Measurements from ENCODE around the gene RHBDL3. TPM values are rescaled to one million over a fixed set of nuclear protein-coding genes. Genes with fewer than 3 reads are reported as not detected.

The RHBDL3 gene
- total and polyA plus RNA-seq, 2 donors (not counting 3 experiments of a cell fraction or from before 2014, with no cell fraction given): 0.11 to 0.20 TPM

DNA sequence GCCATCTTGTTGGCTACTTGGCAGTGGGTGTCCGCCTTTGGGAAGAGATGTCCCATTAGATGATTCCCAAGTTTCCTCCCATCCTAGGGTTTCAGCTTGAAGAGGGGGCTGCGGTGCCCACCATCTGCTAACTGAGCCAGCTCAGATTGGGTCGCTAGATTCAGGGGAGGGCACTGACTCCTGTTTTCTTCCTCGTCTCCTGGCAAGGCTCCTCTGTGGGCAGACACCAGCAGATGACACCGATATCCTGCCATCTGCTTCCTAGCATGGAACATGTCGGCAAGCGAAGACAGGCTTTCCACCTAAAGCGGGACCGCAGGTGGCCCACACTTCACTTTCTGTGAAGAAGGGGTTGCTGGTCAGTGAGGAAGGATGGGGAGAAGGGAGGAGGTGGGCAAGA is 49.0 kb downstream of the RHBDL3 start:
- no peak for TF ChIP-seq MYC (IDR thresholded peaks at IDR 0.05; ENCODE audit: low read depth, low read length)
- dilution Hi-C loops (cut with MboI; ENCODE audit: extremely low pct_ligation_motif_present, low sequenced_read_pairs): no loop called here
- H3K4me1 ChIP-seq (ENCODE audit: control insufficient read depth, extremely low read depth, insufficient read depth, low read length): no peaks in the 10 kb centered on the region
- H4K20me1 ChIP-seq (replicated peaks; ENCODE audit: control insufficient read depth, extremely low read depth, insufficient read depth, low read length): no peaks in the 10 kb centered on the region
- no TSS peak for BruUV-seq (replicated peaks)
- no peak overlapping the region for H3K27ac ChIP-seq (ENCODE audit: insufficient read depth, low read depth, low read length)
- no peak for DNase-seq (ENCODE audit: low read depth, low spot score)
- no peak for FAIRE-seq
- no peaks in the 10 kb centered on the region for H3K9me1 ChIP-seq (replicated peaks; ENCODE audit: control insufficient read depth, extremely low read depth, insufficient read depth, low read length)
- no peaks in the 10 kb centered on the region for H3K79me2 ChIP-seq (ENCODE audit: control insufficient read depth, insufficient read depth, low read length)
- H3K9ac ChIP-seq (replicated peaks; ENCODE audit: extremely low read depth, insufficient read depth, low read length): no peak overlapping the region
- H3K27me3 ChIP-seq (ENCODE audit: control insufficient read depth in 2 of 2, insufficient read depth in 2 of 2, low read length in 2 of 2): peaks cover 9 to 13% of the 10 kb centered on the region in 2 experiments
- intact Hi-C loops (cut with micrococcal nuclease): loop anchor here (10.0 kb wide), 1 partner anchor 310 kb away; the partner anchor contains the start of gene LRRC37B
- CTCF ChIA-PET: interaction anchor here (4.9 kb wide), 1 partner anchor 61 kb away, joined by 94 read pairs; no protein-coding TSS in a partner anchor
- no peak overlapping the region for H3K4me3 ChIP-seq (replicated peaks in 1 of 3; ENCODE audit: insufficient read depth in 1 of 3, low read depth in 1 of 3, low read length in 3 of 3)
- POLR2A ChIA-PET: no interaction called here
- H3K9me3 ChIP-seq (replicated peaks; ENCODE audit: control insufficient read depth, insufficient read depth, low read length): no peaks in the 10 kb centered on the region
- H3K4me2 ChIP-seq (ENCODE audit: insufficient read depth, low read length): no peak overlapping the region
- no peaks in the 10 kb centered on the region for H3K36me3 ChIP-seq (ENCODE audit: control insufficient read depth in 2 of 2, extremely low read depth in 1 of 2, insufficient read depth in 2 of 2, low read length in 2 of 2)
- no peak overlapping the region for H2AFZ ChIP-seq (ENCODE audit: low read depth, low read length)

GRCh38 chr17:32315171-32315570 is 49.5 kb downstream of the RHBDL3 start:
- no peak for DNase-seq (ENCODE audit: low read depth, low spot score)
- Histone ChIP-seq H3K4me2 (ENCODE audit: insufficient read depth, low read length) (no peak overlapping the region), H3K27ac (ENCODE audit: insufficient read depth, low read depth, low read length) (no peak overlapping the region), H3K27me3 (ENCODE audit: control insufficient read depth in 2 of 2, insufficient read depth in 2 of 2, low read length in 2 of 2) (peaks cover 9 to 13% of the 10 kb centered on the region in 2 experiments), H3K4me1 (ENCODE audit: control insufficient read depth, extremely low read depth, insufficient read depth, low read length) (no peaks in the 10 kb centered on the region), H4K20me1 (replicated peaks; ENCODE audit: control insufficient read depth, extremely low read depth, insufficient read depth, low read length) (no peaks in the 10 kb centered on the region), H3K79me2 (ENCODE audit: control insufficient read depth, insufficient read depth, low read length) (no peaks in the 10 kb centered on the region), H3K4me3 (replicated peaks in 1 of 3; ENCODE audit: insufficient read depth in 1 of 3, low read depth in 1 of 3, low read length in 3 of 3) (no peak overlapping the region), H2AFZ (ENCODE audit: low read depth, low read length) (no peak overlapping the region), H3K9ac (replicated peaks; ENCODE audit: extremely low read depth, insufficient read depth, low read length) (no peak overlapping the region), H3K36me3 (ENCODE audit: control insufficient read depth in 2 of 2, extremely low read depth in 1 of 2, insufficient read depth in 2 of 2, low read length in 2 of 2) (no peaks in the 10 kb centered on the region), H3K9me3 (replicated peaks; ENCODE audit: control insufficient read depth, insufficient read depth, low read length) (no peaks in the 10 kb centered on the region), H3K9me1 (replicated peaks; ENCODE audit: control insufficient read depth, extremely low read depth, insufficient read depth, low read length) (no peaks in the 10 kb centered on the region)
- BruUV-seq (replicated peaks): no TSS peak
- dilution Hi-C loops (cut with MboI; ENCODE audit: extremely low pct_ligation_motif_present, low sequenced_read_pairs) (no loop called here), intact Hi-C loops (cut with micrococcal nuclease) (loop anchor here (10.0 kb wide), 1 partner anchor 310 kb away; the partner anchor contains the start of gene LRRC37B)
- TF ChIP-seq POLR2AphosphoS5 (IDR thresholded peaks at IDR 0.05; ENCODE audit: insufficient read depth, low read depth, low read length): no peak
- TF ChIP-seq EZH2 (IDR thresholded peaks at IDR 0.05; ENCODE audit: borderline replicate concordance, low read depth, low read length, severe bottlenecking): no peak
- TF ChIP-seq GATA2 (IDR thresholded peaks at IDR 0.05; ENCODE audit: insufficient read depth, insufficient read length, low read depth, low read length): no peak
- TF ChIP-seq JUN (IDR thresholded peaks at IDR 0.05; ENCODE audit: borderline replicate concordance, insufficient read depth, insufficient read length, low read depth): no peak
- TF ChIP-seq MYC (IDR thresholded peaks at IDR 0.05; ENCODE audit: low read depth, low read length): no peak
- no peak for TF ChIP-seq FOS (IDR thresholded peaks at IDR 0.05; ENCODE audit: borderline replicate concordance, insufficient read depth, low read length)
- TF ChIP-seq POLR2A (IDR thresholded peaks at IDR 0.05; ENCODE audit: low read depth, low read length): no peak
- TF ChIP-seq, protein P1, sequence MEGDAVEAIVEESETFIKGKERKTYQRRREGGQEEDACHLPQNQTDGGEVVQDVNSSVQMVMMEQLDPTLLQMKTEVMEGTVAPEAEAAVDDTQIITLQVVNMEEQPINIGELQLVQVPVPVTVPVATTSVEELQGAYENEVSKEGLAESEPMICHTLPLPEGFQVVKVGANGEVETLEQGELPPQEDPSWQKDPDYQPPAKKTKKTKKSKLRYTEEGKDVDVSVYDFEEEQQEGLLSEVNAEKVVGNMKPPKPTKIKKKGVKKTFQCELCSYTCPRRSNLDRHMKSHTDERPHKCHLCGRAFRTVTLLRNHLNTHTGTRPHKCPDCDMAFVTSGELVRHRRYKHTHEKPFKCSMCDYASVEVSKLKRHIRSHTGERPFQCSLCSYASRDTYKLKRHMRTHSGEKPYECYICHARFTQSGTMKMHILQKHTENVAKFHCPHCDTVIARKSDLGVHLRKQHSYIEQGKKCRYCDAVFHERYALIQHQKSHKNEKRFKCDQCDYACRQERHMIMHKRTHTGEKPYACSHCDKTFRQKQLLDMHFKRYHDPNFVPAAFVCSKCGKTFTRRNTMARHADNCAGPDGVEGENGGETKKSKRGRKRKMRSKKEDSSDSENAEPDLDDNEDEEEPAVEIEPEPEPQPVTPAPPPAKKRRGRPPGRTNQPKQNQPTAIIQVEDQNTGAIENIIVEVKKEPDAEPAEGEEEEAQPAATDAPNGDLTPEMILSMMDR (IDR thresholded peaks at IDR 0.05; ENCODE audit: extremely low read depth in 1 of 2, insufficient read depth in 1 of 2, low read depth in 1 of 2, low read length in 2 of 2): no peak
- TF ChIP-seq, protein P2, sequence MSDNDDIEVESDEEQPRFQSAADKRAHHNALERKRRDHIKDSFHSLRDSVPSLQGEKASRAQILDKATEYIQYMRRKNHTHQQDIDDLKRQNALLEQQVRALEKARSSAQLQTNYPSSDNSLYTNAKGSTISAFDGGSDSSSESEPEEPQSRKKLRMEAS (IDR thresholded peaks at IDR 0.05; ENCODE audit: insufficient read depth, insufficient read length): no peak
- CTCF ChIA-PET: interaction anchor here (0.7 to 4.9 kb wide), 6 partner anchors 15 to 112 kb away, joined by 3 to 94 read pairs (median 3); no protein-coding TSS in a partner anchor
- POLR2A ChIA-PET: no interaction called here
- FAIRE-seq: no peak

Measured in endothelial cell of umbilical vein (primary cell).